GM12878 (cell line): ENCODE data around the gene TDO2. TPM values are rescaled to one million over a fixed set of nuclear protein-coding genes. Genes with fewer than 3 reads are reported as not detected.

Source experiments
- polyA plus RNA-seq, 11 experiments: library from polyadenylated mRNA; depleted of rRNA in 4 of 11; unstranded in 6 of 11; stranded (reverse) in 5 of 11; fragments of >200 nt; fragmentation: Nextera tagmentation in 4 of 11; fragmentation: Illumina TruSeq in 1 of 11; extraction: Ambion mirVana in 4 of 11; extraction: Trizol in 1 of 11; gene quantifications; 1 replicate in 1 of 11; 2 replicates in 10 of 11; pipeline versions ENCODE4 v1.2.1 to v1.2.3, GENCODE V29; 2011 to 2016; ENCODE audit warnings: inconsistent platforms in 2 of 11, missing spikeins in 2 of 11, low read depth in 1 of 11
- total RNA-seq, 4 experiments: library from RNA; depleted of rRNA in 3 of 4; stranded (reverse); fragments of >200 nt in 3 of 4; fragmentation: Illumina TruSeq in 1 of 4; extraction: Trizol in 1 of 4; gene quantifications; 2 replicates each; pipeline versions ENCODE4 v1.2.1 to v1.2.3, GENCODE V29; 2013 to 2021

Gene TDO2
- total and polyA plus RNA-seq, 10 of the 15 experiments (the other 5 are each of a cell fraction or from before 2014, with no cell fraction given), result 0.12 to 1.5 (median 0.23) TPM; not detected in 1

Other genes with a start within 250 kb of the TDO2 start
- 0.51 and 0.76 TPM in 2 replicates for gene GUCY1A1, start 236.8 kb upstream of the TDO2 start, total RNA-seq (2014; rRNA removed)
- gene GUCY1A1, start 236.8 kb upstream of the TDO2 start, total RNA-seq (2014; rRNA removed; fragmentation: Illumina TruSeq; extraction: Trizol), result 0.74 and 0.98 TPM in 2 replicates
- gene GUCY1A1, start 236.8 kb upstream of the TDO2 start, total RNA-seq (2021), result 0.46 and 0.48 TPM in 2 replicates
- gene GUCY1A1, start 236.8 kb upstream of the TDO2 start, polyA plus RNA-seq (2011; rRNA removed), result 22.6 and 24.3 TPM in 2 replicates
- 0.54 and 0.87 TPM in 2 replicates for gene GUCY1A1, start 236.8 kb upstream of the TDO2 start, polyA plus RNA-seq (2014; fragmentation: Illumina TruSeq; extraction: Trizol)
- 1 to 10 TPM in 1 of 2 experiments, under 1 TPM in 1; 0.57 to 1.1 TPM for gene GUCY1A1, start 236.8 kb upstream of the TDO2 start, polyA plus RNA-seq (2014; fragmentation: Nextera tagmentation; extraction: Ambion mirVana)
- gene GUCY1A1, start 236.8 kb upstream of the TDO2 start, polyA plus RNA-seq (2014; rRNA removed), result 0.50 and 0.60 TPM in 2 replicates
- gene GUCY1A1, start 236.8 kb upstream of the TDO2 start, polyA plus RNA-seq (2016; fragmentation: Nextera tagmentation; extraction: Ambion mirVana), result 1 to 10 TPM in 1 of 2 experiments, under 1 TPM in 1; 0.44 to 1.0 TPM
- gene GUCY1B1, start 144.7 kb upstream of the TDO2 start, total RNA-seq (2014; rRNA removed), result 0.98 and 1.2 TPM in 2 replicates
- gene GUCY1B1, start 144.7 kb upstream of the TDO2 start, total RNA-seq (2014; rRNA removed; fragmentation: Illumina TruSeq; extraction: Trizol), result 1.5 and 1.7 TPM in 2 replicates
- 0.90 and 0.98 TPM in 2 replicates for gene GUCY1B1, start 144.7 kb upstream of the TDO2 start, total RNA-seq (2021)
- gene GUCY1B1, start 144.7 kb upstream of the TDO2 start, polyA plus RNA-seq (2011; rRNA removed), result 38.5 and 43.9 TPM in 2 replicates
- gene GUCY1B1, start 144.7 kb upstream of the TDO2 start, polyA plus RNA-seq (2014; fragmentation: Illumina TruSeq; extraction: Trizol), result 2.1 and 3.6 TPM in 2 replicates
- gene GUCY1B1, start 144.7 kb upstream of the TDO2 start, polyA plus RNA-seq (2014; fragmentation: Nextera tagmentation; extraction: Ambion mirVana), result 1 to 10 TPM in 1 of 2 experiments, under 1 TPM in 1; 0.60 to 1.1 TPM
- 0.77 and 1.0 TPM in 2 replicates for gene GUCY1B1, start 144.7 kb upstream of the TDO2 start, polyA plus RNA-seq (2014; rRNA removed)
- gene GUCY1B1, start 144.7 kb upstream of the TDO2 start, polyA plus RNA-seq (2016; fragmentation: Nextera tagmentation; extraction: Ambion mirVana), result 1 to 10 TPM; 2.1 to 3.0 TPM
- gene ASIC5, start 37.4 kb upstream of the TDO2 start, total RNA-seq (2014; rRNA removed), result not detected in 2 replicates
- not detected in 2 replicates for gene ASIC5, start 37.4 kb upstream of the TDO2 start, total RNA-seq (2014; rRNA removed; fragmentation: Illumina TruSeq; extraction: Trizol)
- gene ASIC5, start 37.4 kb upstream of the TDO2 start, total RNA-seq (2021), result not detected in 2 replicates
- not detected in 2 replicates for gene ASIC5, start 37.4 kb upstream of the TDO2 start, polyA plus RNA-seq (2011; rRNA removed)
- not detected in 2 replicates for gene ASIC5, start 37.4 kb upstream of the TDO2 start, polyA plus RNA-seq (2014; fragmentation: Illumina TruSeq; extraction: Trizol)
- not detected for gene ASIC5, start 37.4 kb upstream of the TDO2 start, polyA plus RNA-seq (2014; fragmentation: Nextera tagmentation; extraction: Ambion mirVana)
- gene ASIC5, start 37.4 kb upstream of the TDO2 start, polyA plus RNA-seq (2014; rRNA removed), result not detected in 2 replicates
- not detected for gene ASIC5, start 37.4 kb upstream of the TDO2 start, polyA plus RNA-seq (2016; fragmentation: Nextera tagmentation; extraction: Ambion mirVana)
- 6.3 and 10.5 TPM in 2 replicates for gene CTSO, start 50.2 kb downstream of the TDO2 start, total RNA-seq (2014; rRNA removed)
- gene CTSO, start 50.2 kb downstream of the TDO2 start, total RNA-seq (2014; rRNA removed; fragmentation: Illumina TruSeq; extraction: Trizol), result 6.8 and 7.4 TPM in 2 replicates
- 6.5 and 6.7 TPM in 2 replicates for gene CTSO, start 50.2 kb downstream of the TDO2 start, total RNA-seq (2021)
- gene CTSO, start 50.2 kb downstream of the TDO2 start, polyA plus RNA-seq (2011; rRNA removed), result 9.7 and 12.5 TPM in 2 replicates
- 9.2 and 13.6 TPM in 2 replicates for gene CTSO, start 50.2 kb downstream of the TDO2 start, polyA plus RNA-seq (2014; fragmentation: Illumina TruSeq; extraction: Trizol)
- 1 to 10 TPM; 3.9 to 4.6 TPM for gene CTSO, start 50.2 kb downstream of the TDO2 start, polyA plus RNA-seq (2014; fragmentation: Nextera tagmentation; extraction: Ambion mirVana)
- 6.6 and 7.1 TPM in 2 replicates for gene CTSO, start 50.2 kb downstream of the TDO2 start, polyA plus RNA-seq (2014; rRNA removed)
- gene CTSO, start 50.2 kb downstream of the TDO2 start, polyA plus RNA-seq (2016; fragmentation: Nextera tagmentation; extraction: Ambion mirVana), result 1 to 10 TPM; 7.4 to 7.6 TPM